Measurements from ENCODE around the gene TUT1. TPM values are rescaled to one million over a fixed set of nuclear protein-coding genes. Genes with fewer than 3 reads are reported as not detected.
A peak's percentile ranks its signal among the peaks of the same experiment; 100 is the strongest.

The TUT1 gene
- total RNA-seq, 1 experiment from 2014 or later = 20.7 TPM

DNA sequence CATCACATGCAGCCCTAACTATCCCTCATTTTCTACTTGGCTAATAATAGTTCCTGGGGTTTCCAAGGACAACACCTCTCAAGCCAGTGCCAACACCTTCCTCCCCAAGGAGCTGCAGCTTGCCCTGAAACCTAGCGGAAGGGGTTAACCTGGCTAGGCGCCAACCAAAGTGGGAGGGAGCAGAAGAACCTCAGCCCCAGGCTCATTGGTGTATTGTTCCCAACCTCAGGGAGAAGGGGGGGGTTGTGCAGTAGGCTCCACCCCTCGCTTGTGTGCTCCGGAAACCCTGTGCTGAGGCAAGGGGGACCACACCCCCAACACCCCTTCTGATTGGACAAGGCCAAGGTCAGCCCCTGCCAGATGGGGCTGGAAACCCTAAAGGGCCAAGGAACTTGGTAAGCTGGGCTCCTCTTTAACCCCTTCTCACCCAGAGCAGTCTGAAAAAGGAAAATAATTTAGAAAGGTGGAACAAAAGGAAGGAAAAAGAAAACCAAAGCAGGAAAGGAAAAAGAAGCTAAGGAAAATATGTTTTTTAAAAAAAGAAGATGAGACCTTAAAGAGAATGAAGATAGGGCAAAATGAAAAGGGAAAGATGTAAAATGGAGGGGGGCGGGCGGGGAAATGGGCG is 7.9 kb upstream of the TUT1 start:
- Histone ChIP-seq H2BK12ac (ENCODE audit: insufficient read length, low read depth, low read length) (no peak overlapping the region), H3K4me1 (ENCODE audit: insufficient read depth, low read length) (peaks cover 8% of the 10 kb centered on the region), H2AK5ac (ENCODE audit: insufficient read length, low read length) (no peak overlapping the region), H3K23ac (ENCODE audit: insufficient read length, low read depth, low read length) (no peak overlapping the region), H4K91ac (ENCODE audit: insufficient read length, low read depth, low read length) (no peak overlapping the region), H3K9ac (ENCODE audit: extremely low read depth, insufficient read length, low read length) (no peak overlapping the region), H2BK20ac (ENCODE audit: low read depth, low read length, poor library complexity, severe bottlenecking) (no peak overlapping the region), H2BK120ac (ENCODE audit: low read depth, low read length, poor library complexity, severe bottlenecking) (no peak overlapping the region), H4K5ac (ENCODE audit: insufficient read length, low read depth, low read length) (no peak overlapping the region), H3K79me1 (ENCODE audit: insufficient read depth, low read depth, low read length, poor library complexity, severe bottlenecking) (no peaks in the 10 kb centered on the region), H3K9me3 (ENCODE audit: control insufficient read depth, low read depth, low read length) (no peaks in the 10 kb centered on the region), H3K56ac (ENCODE audit: insufficient read length, low read depth, low read length) (no peak overlapping the region), H3T11ph (ENCODE audit: low read length) (no peak overlapping the region), H3K23me2 (ENCODE audit: insufficient read length, low read depth, low read length, poor library complexity, severe bottlenecking) (peaks cover 4% of the 10 kb centered on the region), H4K8ac (replicated peaks; ENCODE audit: insufficient read length, low read depth, low read length) (no peak overlapping the region), H3K79me2 (ENCODE audit: insufficient read depth, low read length) (no peaks in the 10 kb centered on the region; the same call in 1 of the 2 replicates), H2BK15ac (ENCODE audit: low read depth, low read length) (no peak overlapping the region), H3K27ac (ENCODE audit: insufficient read length, low read depth, low read length) (no peak overlapping the region), H3K14ac (ENCODE audit: insufficient read depth, low read length) (no peak overlapping the region), H3K4me2 (ENCODE audit: insufficient read depth, insufficient read length, low read length) (peak overlapping the region; percentile 71), H4K20me1 (ENCODE audit: control insufficient read depth, insufficient read depth, insufficient read length) (no peaks in the 10 kb centered on the region), H2AFZ (ENCODE audit: low read length) (no peak overlapping the region), H3K18ac (ENCODE audit: insufficient read length, low read depth, low read length) (no peak overlapping the region), H3K4ac (ENCODE audit: low read depth, low read length) (no peak overlapping the region), H3K27me3 (ENCODE audit: insufficient read depth, low read length) (peaks cover 12% of the 10 kb centered on the region; the same call in 1 of the 2 replicates), H2BK5ac (ENCODE audit: insufficient read length, low read length) (no peak overlapping the region)
- peaks cover 29% of the 10 kb centered on the region for H3K27me3 Mint-ChIP-seq (ENCODE audit: low read depth)
- 100% methylated on average over 2 of the region's 7 CpGs for WGBS (ENCODE audit: extremely low coverage, insufficient read length, low lambda C conversion rate)
- H3K4me1 Mint-ChIP-seq = peaks cover 34 to 41% of the 10 kb centered on the region in 2 experiments
- TF ChIP-seq, protein P1, sequence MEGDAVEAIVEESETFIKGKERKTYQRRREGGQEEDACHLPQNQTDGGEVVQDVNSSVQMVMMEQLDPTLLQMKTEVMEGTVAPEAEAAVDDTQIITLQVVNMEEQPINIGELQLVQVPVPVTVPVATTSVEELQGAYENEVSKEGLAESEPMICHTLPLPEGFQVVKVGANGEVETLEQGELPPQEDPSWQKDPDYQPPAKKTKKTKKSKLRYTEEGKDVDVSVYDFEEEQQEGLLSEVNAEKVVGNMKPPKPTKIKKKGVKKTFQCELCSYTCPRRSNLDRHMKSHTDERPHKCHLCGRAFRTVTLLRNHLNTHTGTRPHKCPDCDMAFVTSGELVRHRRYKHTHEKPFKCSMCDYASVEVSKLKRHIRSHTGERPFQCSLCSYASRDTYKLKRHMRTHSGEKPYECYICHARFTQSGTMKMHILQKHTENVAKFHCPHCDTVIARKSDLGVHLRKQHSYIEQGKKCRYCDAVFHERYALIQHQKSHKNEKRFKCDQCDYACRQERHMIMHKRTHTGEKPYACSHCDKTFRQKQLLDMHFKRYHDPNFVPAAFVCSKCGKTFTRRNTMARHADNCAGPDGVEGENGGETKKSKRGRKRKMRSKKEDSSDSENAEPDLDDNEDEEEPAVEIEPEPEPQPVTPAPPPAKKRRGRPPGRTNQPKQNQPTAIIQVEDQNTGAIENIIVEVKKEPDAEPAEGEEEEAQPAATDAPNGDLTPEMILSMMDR (conservative IDR thresholded peaks at IDR 0.05) = no peak
- H3K4me3 Mint-ChIP-seq = peak overlapping the region; percentile 90 to 93
- peak; percentile 98 for DNase-seq
- peaks cover 61 to 71% (median 70%) of the 10 kb centered on the region in 3 experiments for H3K36me3 Mint-ChIP-seq (ENCODE audit: insufficient read depth in 1 of 3, low read depth in 3 of 3)
- no peaks in the 10 kb centered on the region for H3K9me3 Mint-ChIP-seq
- peak overlapping the region in 2 of 3 experiments; percentile 55 to 89; a peak in 5 of 7 replicates for H3K27ac Mint-ChIP-seq

Data from H9 (cell line).